Tibial nerve (tissue), 4 donors: ENCODE data around the gene ETV6. TPM values are rescaled to one million over a fixed set of nuclear protein-coding genes. Genes with fewer than 3 reads are reported as not detected.
A peak's percentile ranks its signal among the peaks of the same experiment; 100 is the strongest.

ENCODE experiments used
- DNase-seq, 2 donors: peaks; one replicate each; pipeline ENCODE4 v3.0.0-alpha.2; 2019; ENCODE audit warnings: low spot score in 2 of 2
- H3K27ac ChIP-seq, 4 donors: fragments of 200-600 bp; sonication (generic) in 3 of 4; one replicate each; pipeline ENCODE4 v1.5.1; 2017 to 2019; ENCODE audit warnings: mild to moderate bottlenecking in 1 of 4
- H3K27me3 ChIP-seq, 2 donors: fragments of 200-600 bp; sonication (generic) in 1 of 2; one replicate each; pipeline versions ENCODE4 v1.5.1 to v1.6.0; 2017 to 2019
- H3K36me3 ChIP-seq, 3 donors: fragments of 200-600 bp; sonication (generic); one replicate each; pipeline ENCODE4 v1.5.1; 2018 to 2019
- H3K4me1 ChIP-seq, 4 donors: fragments of 200-600 bp; sonication (generic) in 3 of 4; one replicate each; pipeline ENCODE4 v1.5.1; 2017 to 2019
- H3K4me3 ChIP-seq, 4 donors: fragments of 200-600 bp; sonication (generic) in 3 of 4; one replicate each; pipeline ENCODE4 v1.5.1; 2017 to 2019; ENCODE audit warnings: mild to moderate bottlenecking in 1 of 4, moderate library complexity in 1 of 4
- H3K9me3 ChIP-seq, 4 donors: fragments of 200-600 bp; sonication (generic) in 3 of 4; one replicate each; pipeline ENCODE4 v1.5.1; 2017 to 2019
- EP300 ChIP-seq, 2 donors: sonication (generic); formaldehyde crosslinking; IDR thresholded peaks; one replicate each; pipeline ENCODE4 v1.6.1; 2017; ENCODE audit warnings: antibody characterized with exemption in 2 of 2, mild to moderate bottlenecking in 1 of 2
- POLR2A ChIP-seq, 2 donors: fragments of 450-650 bp; IDR thresholded peaks; one replicate each; pipeline ENCODE4 v1.6.1; 2017; ENCODE audit warnings: antibody characterized with exemption in 2 of 2, mild to moderate bottlenecking in 2 of 2, moderate library complexity in 2 of 2
- WGBS, 2 donors: methylation state at CpG; one replicate each; pipeline ENCODE4 v1.1.5; 2018; 5-methylcytosine and 5-hydroxymethylcytosine counted together
- total RNA-seq, 4 donors: library from RNA; depleted of rRNA; stranded (reverse); fragments of >200 nt; gene quantifications; one replicate each; pipeline ENCODE4 v1.1.0, GENCODE V29; 2016
- TF ChIP-seq, protein P1 (sequence below), 5 experiments: fragments of 200-600 bp in 3 of 5; fragments of 450-650 bp in 2 of 5; sonication (generic) in 3 of 5; IDR thresholded peaks; one replicate each; pipeline ENCODE4 v1.5.1; 2016 to 2019; ENCODE audit warnings: antibody characterized with exemption in 5 of 5, mild to moderate bottlenecking in 3 of 5, moderate library complexity in 2 of 5

Gene ETV6
- total RNA-seq, 4 donors from 2014 or later = 6.7 to 14.1 (median 8.3) TPM

GRCh38 chr12:11778713-11779685, 129.5 kb downstream of the ETV6 start:
- H3K4me3 ChIP-seq = no peak overlapping the region
- WGBS, 2 donors = 64 to 67% methylated on average over 12 of the region's 12 CpGs
- DNase-seq = no peak
- no peaks in the 10 kb centered on the region for H3K36me3 ChIP-seq
- peaks cover 0 to 27% (median 0%) of the 10 kb centered on the region in 4 donors for H3K4me1 ChIP-seq
- no peaks in the 10 kb centered on the region for H3K27me3 ChIP-seq
- H3K9me3 ChIP-seq = no peaks in the 10 kb centered on the region
- peak; percentile 44 to 48 for TF ChIP-seq EP300 (IDR thresholded peaks at IDR 0.05)
- TF ChIP-seq, protein P1, sequence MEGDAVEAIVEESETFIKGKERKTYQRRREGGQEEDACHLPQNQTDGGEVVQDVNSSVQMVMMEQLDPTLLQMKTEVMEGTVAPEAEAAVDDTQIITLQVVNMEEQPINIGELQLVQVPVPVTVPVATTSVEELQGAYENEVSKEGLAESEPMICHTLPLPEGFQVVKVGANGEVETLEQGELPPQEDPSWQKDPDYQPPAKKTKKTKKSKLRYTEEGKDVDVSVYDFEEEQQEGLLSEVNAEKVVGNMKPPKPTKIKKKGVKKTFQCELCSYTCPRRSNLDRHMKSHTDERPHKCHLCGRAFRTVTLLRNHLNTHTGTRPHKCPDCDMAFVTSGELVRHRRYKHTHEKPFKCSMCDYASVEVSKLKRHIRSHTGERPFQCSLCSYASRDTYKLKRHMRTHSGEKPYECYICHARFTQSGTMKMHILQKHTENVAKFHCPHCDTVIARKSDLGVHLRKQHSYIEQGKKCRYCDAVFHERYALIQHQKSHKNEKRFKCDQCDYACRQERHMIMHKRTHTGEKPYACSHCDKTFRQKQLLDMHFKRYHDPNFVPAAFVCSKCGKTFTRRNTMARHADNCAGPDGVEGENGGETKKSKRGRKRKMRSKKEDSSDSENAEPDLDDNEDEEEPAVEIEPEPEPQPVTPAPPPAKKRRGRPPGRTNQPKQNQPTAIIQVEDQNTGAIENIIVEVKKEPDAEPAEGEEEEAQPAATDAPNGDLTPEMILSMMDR (IDR thresholded peaks at IDR 0.05) = no peak
- no peak for TF ChIP-seq POLR2A (IDR thresholded peaks at IDR 0.05)
- peak overlapping the region in 2 of 4 donors; percentile 1 to 5 for H3K27ac ChIP-seq

GRCh38 chr12:11780521-11781101, 131.1 kb downstream of the ETV6 start:
- 87 to 89% methylated on average over 6 of the region's 6 CpGs for WGBS, 2 donors
- DNase-seq = no peak
- H3K27me3 ChIP-seq = no peaks in the 10 kb centered on the region
- H3K27ac ChIP-seq = no peak overlapping the region
- H3K9me3 ChIP-seq = no peaks in the 10 kb centered on the region
- no peak overlapping the region for H3K4me3 ChIP-seq
- TF ChIP-seq EP300 (IDR thresholded peaks at IDR 0.05) (no peak), POLR2A (IDR thresholded peaks at IDR 0.05) (no peak)
- TF ChIP-seq, protein P1 (IDR thresholded peaks at IDR 0.05) = no peak
- H3K36me3 ChIP-seq = no peaks in the 10 kb centered on the region
- H3K4me1 ChIP-seq = peaks cover 0 to 17% (median 0%) of the 10 kb centered on the region in 4 donors

DNA sequence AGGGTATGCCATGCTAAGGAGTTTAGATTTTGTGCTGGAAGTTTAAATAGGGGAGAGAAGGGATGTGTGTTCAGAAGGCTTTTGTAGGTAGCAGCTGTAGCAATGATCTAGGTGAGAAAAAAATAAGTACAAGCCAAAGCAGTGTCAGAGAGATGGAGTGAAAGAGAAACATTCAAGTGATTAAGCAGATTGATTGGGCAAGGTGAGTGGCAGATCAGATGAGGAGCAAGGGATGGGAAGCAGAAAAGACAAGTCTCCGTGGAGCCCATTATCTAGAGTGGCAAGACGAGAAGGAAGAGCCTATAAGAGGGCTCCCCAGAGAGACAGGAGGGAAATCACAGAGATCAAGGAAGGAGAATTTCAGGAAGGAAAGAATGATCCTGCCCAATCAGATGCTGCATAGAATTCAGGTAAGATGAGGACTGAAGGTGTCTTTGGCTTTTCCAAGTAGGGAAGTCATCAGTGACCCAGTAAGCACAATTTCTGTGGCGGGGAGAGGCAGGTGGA, 133.5 kb downstream of the ETV6 start:
- no peaks in the 10 kb centered on the region for H3K27me3 ChIP-seq
- TF ChIP-seq EP300 (IDR thresholded peaks at IDR 0.05) (no peak), POLR2A (IDR thresholded peaks at IDR 0.05) (no peak)
- TF ChIP-seq, protein P1 (IDR thresholded peaks at IDR 0.05) = no peak
- H3K4me1 ChIP-seq = peaks cover 0 to 15% (median 0%) of the 10 kb centered on the region in 4 donors
- H3K27ac ChIP-seq = no peak overlapping the region
- 92% methylated on average over 3 of the region's 3 CpGs for WGBS, 2 donors
- no peak for DNase-seq
- H3K9me3 ChIP-seq = no peaks in the 10 kb centered on the region
- H3K4me3 ChIP-seq = no peak overlapping the region
- H3K36me3 ChIP-seq = no peaks in the 10 kb centered on the region

GRCh38 chr12:11785712-11786111, 136.2 kb downstream of the ETV6 start:
- peaks cover 0 to 6% (median 0%) of the 10 kb centered on the region in 4 donors for H3K4me1 ChIP-seq
- 75 to 78% methylated on average over 5 of the region's 5 CpGs for WGBS, 2 donors
- TF ChIP-seq POLR2A (IDR thresholded peaks at IDR 0.05) (no peak), EP300 (IDR thresholded peaks at IDR 0.05) (no peak)
- TF ChIP-seq, protein P1 (IDR thresholded peaks at IDR 0.05) = no peak
- H3K36me3 ChIP-seq = no peaks in the 10 kb centered on the region
- no peaks in the 10 kb centered on the region for H3K27me3 ChIP-seq
- DNase-seq = no peak
- H3K27ac ChIP-seq = no peak overlapping the region
- H3K9me3 ChIP-seq = no peaks in the 10 kb centered on the region
- H3K4me3 ChIP-seq = no peak overlapping the region
